PC-3 (cell line): ENCODE measurements around the gene RGS9.

Source experiments
- CTCF ChIP-seq: fragments of 300-600 bp; sonication (generic); conservative IDR thresholded peaks from 2 replicates; pipeline ENCODE4 v1.5.1; 2017; ENCODE audit warnings: antibody characterized with exemption, low read depth, mild to moderate bottlenecking, low read length
- EZH2 ChIP-seq: fragments of 300-600 bp; sonication (generic); IDR thresholded peaks from one replicate; pipeline ENCODE4 v1.6.1; 2017; ENCODE audit warnings: antibody characterized with exemption, mild to moderate bottlenecking, low read length; ENCODE audit not compliant: unreplicated experiment

- TF ChIP-seq CTCF (no peak), EZH2 (no peak)
These were observed 19.8 kb downstream of the RGS9 start for GRCh38 chr17:65156835-65157565.
